ENCODE measurements around the gene PSMB7. TPM values are rescaled to one million over a fixed set of nuclear protein-coding genes. Genes with fewer than 3 reads are reported as not detected.

PSMB7 gene
- total and polyA plus RNA-seq, 2 of the 8 experiments (the other 6 are each of a cell fraction or from before 2014, with no cell fraction given) = 222 to 357 TPM

GRCh38 chr9:124366476-124367220 lies 48.6 kb downstream of the PSMB7 start:
- Histone ChIP-seq H3K18ac (ENCODE audit: extremely low read depth, low read length) (no peak overlapping the region), H3K9me3 (ENCODE audit: insufficient read depth in 2 of 2, low read depth in 1 of 2, low read length in 1 of 2) (no peaks in the 10 kb centered on the region), H3K23ac (ENCODE audit: insufficient read length) (no peak overlapping the region), H3K79me2 (ENCODE audit: control insufficient read depth in 1 of 2, insufficient read depth in 2 of 2, low read length in 2 of 2) (peaks cover 3 to 69% of the 10 kb centered on the region in 2 experiments; a peak in 3 of 4 replicates), H3K36me3 (ENCODE audit: control insufficient read depth in 2 of 4, insufficient read depth in 4 of 4, low read length in 3 of 4) (no peaks in the 10 kb centered on the region), H2BK15ac (ENCODE audit: low read length) (no peak overlapping the region), H4K8ac (ENCODE audit: extremely low read depth, insufficient read depth, low read length) (no peak overlapping the region), H2BK5ac (ENCODE audit: low read depth, low read length) (no peak overlapping the region), H3K23me2 (ENCODE audit: low read depth, low read length) (no peaks in the 10 kb centered on the region), H2BK12ac (ENCODE audit: low read depth, low read length) (no peak overlapping the region), H3K4ac (replicated peaks; ENCODE audit: insufficient read length, low read depth, low read length) (no peak overlapping the region), H2BK20ac (ENCODE audit: low read length) (no peak overlapping the region), H3K79me1 (ENCODE audit: low read depth, low read length) (peaks cover 19% of the 10 kb centered on the region), H3K56ac (replicated peaks; ENCODE audit: insufficient read length, low read depth, low read length) (no peak overlapping the region), H3K4me3 (ENCODE audit: extremely low read depth in 1 of 4, insufficient read depth in 2 of 4, low read depth in 3 of 4, low read length in 4 of 4) (no peak overlapping the region), H4K5ac (ENCODE audit: insufficient read length, low read depth, low read length) (no peak overlapping the region), H3K9ac (replicated peaks in 1 of 4; ENCODE audit: extremely low read depth in 1 of 4, low read depth in 3 of 4, low read length in 3 of 4) (no peak overlapping the region), H3K4me2 (ENCODE audit: insufficient read depth in 1 of 2, low read depth in 2 of 2, low read length in 2 of 2) (no peak overlapping the region), H2AFZ (ENCODE audit: low read length) (no peak overlapping the region), H3K14ac (ENCODE audit: insufficient read length) (no peak overlapping the region), H3K27ac (ENCODE audit: low read depth, low read length) (no peak overlapping the region), H3K4me1 (replicated peaks in 1 of 4; ENCODE audit: control insufficient read depth in 3 of 4, insufficient read depth in 4 of 4, low read length in 3 of 4) (peaks cover 0 to 4% (median 0%) of the 10 kb centered on the region in 4 experiments; a peak in 1 of 7 replicates), H4K20me1 (replicated peaks in 1 of 2; ENCODE audit: control insufficient read depth in 1 of 2, insufficient read depth in 2 of 2, low read length in 2 of 2) (peaks cover 0 to 18% of the 10 kb centered on the region in 2 experiments), H2BK120ac (replicated peaks; ENCODE audit: low read depth, low read length) (no peak overlapping the region), H2AK5ac (ENCODE audit: low read depth, low read length) (no peak overlapping the region), H4K91ac (replicated peaks; ENCODE audit: insufficient read length, low read length) (no peak overlapping the region), H3K27me3 (replicated peaks in 1 of 4; ENCODE audit: control insufficient read depth in 3 of 4, extremely low read depth in 1 of 4, insufficient read depth in 3 of 4, low read length in 3 of 4) (no peaks in the 10 kb centered on the region)
- ChIA-PET CTCF (ENCODE audit: partially characterized antibody) (interaction anchor here (1.0 to 2.6 kb wide), 4 partner anchors 9 to 26 kb away, joined by 3 to 12 read pairs (median 4); no protein-coding TSS in a partner anchor), POLR2A (ENCODE audit: partially characterized antibody) (no interaction called here)
- DNase-seq (ENCODE audit: low read depth in 1 of 2, low spot score in 2 of 2) = no peak
- FAIRE-seq = no peak
- WGBS, 2 experiments (ENCODE audit: extremely low coverage in 1 of 2, insufficient coverage in 1 of 2, insufficient read length in 1 of 2, insufficient replicate concordance in 2 of 2, low coverage in 1 of 2, low lambda C conversion rate in 2 of 2, missing lambda C conversion rate in 1 of 2) = 95% methylated on average over 10 of the region's 10 CpGs; no CpG with 5 or more reads in 1 of the 2 experiments
- TF ChIP-seq POU5F1 (IDR thresholded peaks at IDR 0.05; ENCODE audit: low read depth, low read length) = no peak
- no peak for TF ChIP-seq ATF3 (IDR thresholded peaks at IDR 0.05; ENCODE audit: insufficient read depth, low read depth, low read length)
- no peak for TF ChIP-seq TEAD4 (IDR thresholded peaks at IDR 0.05; ENCODE audit: low read depth, low read length)
- no peak for TF ChIP-seq CBX8 (IDR thresholded peaks at IDR 0.05; ENCODE audit: borderline replicate concordance, low read depth, low read length)
- no peak for TF ChIP-seq NANOG (IDR thresholded peaks at IDR 0.05; ENCODE audit: insufficient read depth, low read depth, low read length, poor library complexity, severe bottlenecking)
- TF ChIP-seq YY1 (IDR thresholded peaks at IDR 0.05; ENCODE audit: low read depth, low read length) = no peak
- no peak for TF ChIP-seq JUND (IDR thresholded peaks at IDR 0.05; ENCODE audit: low read length)
- no peak for TF ChIP-seq E2F6 (IDR thresholded peaks at IDR 0.05)
- no peak for TF ChIP-seq RNF2 (IDR thresholded peaks at IDR 0.05; ENCODE audit: borderline replicate concordance, low read depth, low read length, missing control alignments, poor library complexity, severe bottlenecking)
- no peak for TF ChIP-seq KDM4A (IDR thresholded peaks at IDR 0.05; ENCODE audit: low read depth, low read length, severe bottlenecking)

Data from H1 (cell line).